NT2/D1 (cell line): ENCODE measurements around the gene CCDC88C.

Experiments used
- DNase-seq: peaks from one replicate; pipeline ENCODE4 v3.0.0-alpha.2; 2011; ENCODE audit warnings: low read depth, low spot score
- H3K27me3 ChIP-seq: 2 replicates; pipeline ENCODE4 v1.6.0; 2011; ENCODE audit warnings: mild to moderate bottlenecking; ENCODE audit not compliant: insufficient read length, insufficient read depth
- H3K36me3 ChIP-seq: 2 replicates; pipeline ENCODE4 v1.6.1; 2011; ENCODE audit warnings: mild to moderate bottlenecking, low read length, mixed read lengths; ENCODE audit not compliant: insufficient read depth, insufficient read length
- H3K4me1 ChIP-seq: 2 replicates; pipeline ENCODE4 v1.5.1; 2011; ENCODE audit not compliant: insufficient read depth, insufficient read length
- H3K4me3 ChIP-seq: 2 replicates; pipeline ENCODE4 v1.5.1; 2011; ENCODE audit warnings: low read depth; ENCODE audit not compliant: insufficient read length
- H3K9ac ChIP-seq: 2 replicates; pipeline ENCODE4 v1.6.0; 2011; ENCODE audit warnings: low read depth; ENCODE audit not compliant: insufficient read length
- H3K9me3 ChIP-seq: 2 replicates; pipeline ENCODE4 v1.5.1; 2011; ENCODE audit warnings: mild to moderate bottlenecking, low read length; ENCODE audit not compliant: insufficient read depth
- SUZ12 ChIP-seq: IDR thresholded peaks from 2 replicates; pipeline ENCODE4 v1.6.1; 2011; ENCODE audit not compliant: insufficient read length, insufficient read depth; ENCODE audit errors: extremely low read depth
- YY1 ChIP-seq: IDR thresholded peaks from 2 replicates; pipeline ENCODE4 v1.6.1; 2011; ENCODE audit not compliant: insufficient read length, insufficient read depth
- ZNF274 ChIP-seq: IDR thresholded peaks from 2 replicates; pipeline ENCODE4 v1.6.1; 2011; ENCODE audit warnings: mild to moderate bottlenecking, low read depth, low read length

The CCDC88C gene

DNA sequence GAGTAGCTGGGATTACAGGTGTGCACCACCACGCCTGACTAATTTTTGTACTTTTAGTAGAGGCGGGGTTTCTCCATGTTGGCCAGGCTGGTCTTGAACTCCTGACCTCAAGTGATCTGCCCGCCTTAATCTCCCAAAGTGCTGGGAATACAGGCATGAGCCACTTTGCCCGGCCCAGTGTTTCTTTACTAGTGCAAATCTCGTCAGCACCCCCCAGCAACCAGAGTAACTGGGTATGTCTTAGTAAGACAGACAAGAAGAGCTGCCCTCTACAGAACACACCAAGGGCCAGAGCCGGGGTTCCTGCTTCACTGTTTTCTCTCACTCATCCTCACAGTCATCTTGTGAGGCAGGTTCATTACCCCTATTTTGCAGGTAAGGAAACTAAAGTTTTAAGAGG is 94.6 kb downstream of the CCDC88C start:
- no peak for DNase-seq
- no peaks in the 10 kb centered on the region for H3K27me3 ChIP-seq
- H3K36me3 ChIP-seq, result peaks cover 48% of the 10 kb centered on the region
- no peak for TF ChIP-seq SUZ12
- TF ChIP-seq ZNF274, result no peak
- no peak for TF ChIP-seq YY1
- peaks cover 4% of the 10 kb centered on the region for H3K4me1 ChIP-seq
- H3K9me3 ChIP-seq, result no peaks in the 10 kb centered on the region
- no peak overlapping the region for H3K9ac ChIP-seq
- H3K4me3 ChIP-seq, result no peak overlapping the region

DNA sequence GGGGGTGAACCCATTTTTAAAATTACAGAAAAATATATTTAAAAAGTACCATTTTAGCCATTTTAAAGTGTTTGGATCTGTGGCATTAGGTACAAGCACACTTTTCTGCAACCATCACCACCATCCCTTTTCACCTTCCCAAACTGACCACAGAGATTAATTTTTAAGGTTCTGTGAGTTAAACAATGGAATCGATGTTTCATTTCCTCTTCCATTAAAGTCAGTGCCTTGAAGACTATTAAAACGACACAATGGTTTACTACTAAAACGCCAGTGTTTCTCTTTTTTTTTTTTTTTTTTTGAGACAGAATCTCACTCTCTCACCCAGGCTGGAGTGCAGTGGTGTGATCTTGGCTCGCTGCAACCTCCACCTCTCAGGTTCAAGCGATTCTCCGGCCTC is 95.0 kb downstream of the CCDC88C start:
- no peak overlapping the region for H3K4me3 ChIP-seq
- TF ChIP-seq SUZ12 (no peak), YY1 (no peak)
- peaks cover 4% of the 10 kb centered on the region for H3K4me1 ChIP-seq
- no peaks in the 10 kb centered on the region for H3K27me3 ChIP-seq
- no peak for DNase-seq
- H3K9me3 ChIP-seq, result no peaks in the 10 kb centered on the region
- peaks cover 52% of the 10 kb centered on the region for H3K36me3 ChIP-seq
- no peak overlapping the region for H3K9ac ChIP-seq

GRCh38 chr14:91321131-91321530 is 96.5 kb downstream of the CCDC88C start:
- Histone ChIP-seq H3K4me3 (no peak overlapping the region), H3K9ac (no peak overlapping the region), H3K9me3 (peaks cover 9% of the 10 kb centered on the region; the same call in 1 of the 2 replicates), H3K4me1 (peaks cover 4% of the 10 kb centered on the region), H3K27me3 (no peaks in the 10 kb centered on the region), H3K36me3 (peaks cover 63% of the 10 kb centered on the region)
- TF ChIP-seq ZNF274 (no peak), SUZ12 (no peak), YY1 (no peak)
- DNase-seq, result no peak

DNA sequence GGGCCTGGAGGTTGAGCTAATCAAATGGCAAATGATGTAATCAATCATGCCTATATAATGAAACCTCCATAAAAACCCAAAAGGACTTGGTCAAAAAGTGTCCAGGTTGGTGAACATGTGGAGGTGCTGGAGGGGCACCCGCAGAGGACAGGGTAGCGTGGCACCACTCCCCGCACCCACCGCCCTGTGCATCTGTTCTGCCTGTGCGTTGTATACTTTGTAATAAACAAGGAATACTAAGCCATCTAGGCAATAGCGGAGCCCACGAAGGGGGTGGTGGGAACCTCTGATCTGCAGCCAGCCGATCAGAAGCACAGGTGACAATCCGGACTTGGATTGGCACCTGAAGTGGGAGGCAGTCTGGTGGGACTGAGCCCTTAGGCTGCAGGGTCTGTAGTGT is 97.4 kb downstream of the CCDC88C start:
- Histone ChIP-seq H3K27me3 (no peaks in the 10 kb centered on the region), H3K36me3 (peaks cover 72% of the 10 kb centered on the region), H3K4me1 (peaks cover 4% of the 10 kb centered on the region), H3K9ac (no peak overlapping the region), H3K9me3 (peaks cover 18% of the 10 kb centered on the region; the same call in 1 of the 2 replicates), H3K4me3 (no peak overlapping the region)
- no peak for DNase-seq
- TF ChIP-seq ZNF274 (no peak), YY1 (no peak), SUZ12 (no peak)

GRCh38 chr14:91318911-91319310 is 98.7 kb downstream of the CCDC88C start:
- TF ChIP-seq SUZ12 (no peak), ZNF274 (no peak), YY1 (no peak)
- peaks cover 31% of the 10 kb centered on the region; the same call in 1 of the 2 replicates for H3K9me3 ChIP-seq
- no peak overlapping the region for H3K4me3 ChIP-seq
- H3K9ac ChIP-seq, result no peak overlapping the region
- DNase-seq, result no peak
- peaks cover 75% of the 10 kb centered on the region for H3K36me3 ChIP-seq
- H3K27me3 ChIP-seq, result no peaks in the 10 kb centered on the region
- H3K4me1 ChIP-seq, result peaks cover under 1% of the 10 kb centered on the region

DNA sequence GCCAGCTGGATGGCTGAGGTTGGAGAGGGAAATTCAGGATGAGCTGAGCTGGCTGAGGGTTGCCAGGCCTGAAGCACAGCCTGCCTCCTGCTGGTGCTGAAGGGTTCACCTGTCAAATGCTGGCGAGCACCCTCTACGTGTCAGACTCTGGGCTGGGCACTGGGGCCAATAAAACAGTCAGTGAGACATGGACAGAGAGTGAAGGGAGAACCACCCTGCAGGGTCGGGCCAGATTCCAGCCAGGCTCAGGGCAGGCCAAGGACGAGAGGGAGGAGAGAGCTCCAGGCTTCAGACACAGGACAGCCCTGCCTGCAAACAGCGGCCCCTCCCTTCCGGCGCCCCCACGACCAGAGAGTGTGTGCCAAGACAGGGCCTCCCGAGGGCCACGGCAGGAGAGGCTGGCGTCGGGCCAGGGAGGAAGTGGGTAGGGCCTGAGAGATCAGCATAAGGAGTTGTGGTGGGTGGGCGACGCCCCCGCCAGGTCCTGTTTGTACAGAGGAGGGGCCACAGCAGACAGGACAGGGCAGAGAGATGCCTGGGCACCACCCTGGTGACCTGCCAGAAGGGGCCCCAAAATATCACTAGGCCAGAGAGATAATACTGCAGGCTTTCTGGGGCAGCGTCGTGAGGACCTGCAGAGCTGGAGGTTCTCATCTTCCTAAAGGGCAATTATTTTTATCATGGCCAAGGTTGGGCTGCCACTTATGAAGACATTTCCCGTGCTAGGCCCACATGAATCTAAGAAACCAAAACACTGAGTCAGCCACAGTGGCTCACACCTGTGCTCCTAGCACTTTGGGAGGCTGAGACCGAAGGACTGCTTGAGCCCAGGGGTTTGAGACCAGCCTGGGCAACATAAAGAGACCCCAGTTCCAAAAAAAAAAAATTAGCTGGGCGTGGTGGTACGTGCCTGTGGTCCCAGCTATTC is 100.0 kb downstream of the CCDC88C start:
- DNase-seq, result no peak
- TF ChIP-seq ZNF274 (no peak), SUZ12 (no peak), YY1 (no peak)
- H3K27me3 ChIP-seq, result no peaks in the 10 kb centered on the region
- peaks cover 44% of the 10 kb centered on the region; the same call in 1 of the 2 replicates for H3K9me3 ChIP-seq
- H3K9ac ChIP-seq, result no peak overlapping the region
- peaks cover 85% of the 10 kb centered on the region for H3K36me3 ChIP-seq
- no peak overlapping the region for H3K4me3 ChIP-seq
- no peaks in the 10 kb centered on the region for H3K4me1 ChIP-seq

GRCh38 chr14:91316761-91317160 is 100.9 kb downstream of the CCDC88C start:
- Histone ChIP-seq H3K27me3 (no peaks in the 10 kb centered on the region), H3K4me3 (no peak overlapping the region), H3K9ac (no peak overlapping the region), H3K36me3 (peaks cover 80% of the 10 kb centered on the region), H3K9me3 (peaks cover 52% of the 10 kb centered on the region; the same call in 1 of the 2 replicates), H3K4me1 (no peaks in the 10 kb centered on the region)
- no peak for DNase-seq
- no peak for TF ChIP-seq YY1
- no peak for TF ChIP-seq SUZ12
- no peak for TF ChIP-seq ZNF274
